A549 (cell line): ENCODE measurements around the gene ANO9. TPM values are rescaled to one million over a fixed set of nuclear protein-coding genes. Genes with fewer than 3 reads are reported as not detected.

Experiments
- ATAC-seq, 2 experiments: fragments of 200-7000 bp in 1 of 2; fragments of >200 bp in 1 of 2; cut with Nextera tagmentation in 1 of 2; cut with Tn5 transposase in 1 of 2; 3 replicates each; pipeline versions ENCODE4 v1.8.0 to v1.9.1; 2018 to 2020; ENCODE audit warnings: mild to moderate bottlenecking in 1 of 2, moderate library complexity in 1 of 2
- CTCF ChIA-PET: fragments of 300-600 bp; sonication (Branson Sonifier 250); formaldehyde crosslinking; extraction: SDS; loops from one replicate; lab custom pipeline; 2021; ENCODE audit warnings: antibody characterized with exemption, inconsistent platforms; lab: Yijun Ruan, JAX
- POLR2A ChIA-PET: fragments of 350-600 bp; formaldehyde crosslinking; extraction: SDS; loops from one replicate; lab custom pipeline; 2021; ENCODE audit warnings: antibody characterized with exemption, inconsistent platforms; lab: Yijun Ruan, JAX
- DNase-seq, 2 experiments: peaks; one replicate each; pipeline versions ENCODE4 v3.0.0 to v3.0.0-alpha.2; 2011 to 2016; ENCODE audit warnings: low read depth in 1 of 2, low spot score in 1 of 2
- FAIRE-seq: peaks from 2 replicates; lab custom pipeline; 2011; peaks lifted over from hg19 to GRCh38; lab: Jason Lieb, UNC
- H3K27ac ChIP-seq, 2 experiments: fragments of >200 bp; sonication (Bioruptor Twin); formaldehyde crosslinking; 3 replicates each; pipeline ENCODE4 v1.5.1; 2016 to 2017
- H3K4me1 ChIP-seq: fragments of >200 bp; sonication (Bioruptor Twin); formaldehyde crosslinking; 3 replicates; pipeline ENCODE4 v1.6.1; 2016
- H3K4me2 ChIP-seq: fragments of >200 bp; sonication (Bioruptor Twin); formaldehyde crosslinking; 3 replicates; pipeline ENCODE4 v1.6.1; 2016
- H3K4me3 ChIP-seq: fragments of >200 bp; sonication (Bioruptor Twin); formaldehyde crosslinking; 3 replicates; pipeline ENCODE4 v1.5.1; 2016
- H3K9me3 ChIP-seq: fragments of >200 bp; sonication (Bioruptor Twin); formaldehyde crosslinking; 3 replicates; pipeline ENCODE4 v1.6.1; 2016
- BHLHE40 ChIP-seq: IDR thresholded peaks from 2 replicates; pipeline ENCODE4 v1.6.1; 2012; ENCODE audit warnings: low read depth, low read length, inconsistent platforms
- CHD2 ChIP-seq: fragments of 150-350 bp; IDR thresholded peaks from 2 replicates; pipeline ENCODE4 v1.6.1; 2014; ENCODE audit warnings: low read length; ENCODE audit not compliant: partially characterized antibody
- EHMT2 ChIP-seq: fragments of 200-600 bp; sonication (generic); IDR thresholded peaks from 2 replicates; pipeline ENCODE4 v1.6.1; 2016; ENCODE audit warnings: antibody characterized with exemption, low read depth, mild to moderate bottlenecking, moderate library complexity
- EP300 ChIP-seq, 2 experiments: fragments of >200 bp; sonication (Bioruptor Twin); formaldehyde crosslinking; IDR thresholded peaks; 2 replicates in 1 of 2; 3 replicates in 1 of 2; pipeline ENCODE4 v1.6.1; 2016 to 2017
- FOSB ChIP-seq: fragments of 250-450 bp; sonication (Bioruptor Pico); IDR thresholded peaks from 2 replicates; pipeline ENCODE4 v1.5.0; 2020; ENCODE audit warnings: mild to moderate bottlenecking, moderate library complexity
- HEYL ChIP-seq: fragments of 250-450 bp; sonication (Bioruptor Pico); IDR thresholded peaks from 2 replicates; pipeline ENCODE4 v1.8.0; 2021; ENCODE audit warnings: mild to moderate bottlenecking, moderate library complexity
- HOXB13 ChIP-seq: fragments of 250-450 bp; sonication (Bioruptor Pico); IDR thresholded peaks from 2 replicates; pipeline ENCODE4 v1.5.0; 2020; ENCODE audit warnings: low read depth, mild to moderate bottlenecking, moderate library complexity
- MAFK ChIP-seq: fragments of 450-650 bp; IDR thresholded peaks from 2 replicates; pipeline ENCODE4 v1.6.1; 2014; ENCODE audit not compliant: partially characterized antibody
- MYC ChIP-seq: IDR thresholded peaks from 2 replicates; pipeline ENCODE4 v1.6.1; 2012; ENCODE audit warnings: mild to moderate bottlenecking, inconsistent platforms, low read length, improper control_type of control experiment, borderline replicate concordance
- NPAS2 ChIP-seq: fragments of 250-450 bp; sonication (Bioruptor Pico); IDR thresholded peaks from 2 replicates; pipeline ENCODE4 v1.8.0; 2022; ENCODE audit warnings: mild to moderate bottlenecking, moderate library complexity, borderline replicate concordance
- POLR2AphosphoS2 ChIP-seq: conservative IDR thresholded peaks from 2 replicates; pipeline ENCODE4 v1.6.1; 2012; ENCODE audit warnings: low read length, improper control_type of control experiment, inconsistent platforms
- RAD21 ChIP-seq, 2 experiments: fragments of >200 bp in 1 of 2; sonication (Bioruptor Twin) in 1 of 2; formaldehyde crosslinking in 1 of 2; IDR thresholded peaks in 1 of 2; conservative IDR thresholded peaks in 1 of 2; 2 replicates in 1 of 2; 3 replicates in 1 of 2; pipeline ENCODE4 v1.6.1; 2012 to 2018; ENCODE audit warnings: inconsistent platforms in 1 of 2
- RCOR1 ChIP-seq: fragments of 150-350 bp; IDR thresholded peaks from 2 replicates; pipeline ENCODE4 v1.6.1; 2014; ENCODE audit warnings: antibody characterized with exemption, low read length, low read depth
- RNF2 ChIP-seq: fragments of 200-600 bp; sonication (generic); IDR thresholded peaks from 2 replicates; pipeline ENCODE4 v1.6.1; 2016; ENCODE audit warnings: low read depth, mild to moderate bottlenecking, antibody characterized with exemption, moderate library complexity, borderline replicate concordance
- SMC3 ChIP-seq: fragments of >200 bp; sonication (Bioruptor Twin); formaldehyde crosslinking; IDR thresholded peaks from 3 replicates; pipeline ENCODE4 v1.6.1; 2018; ENCODE audit warnings: inconsistent platforms
- SREBF2 ChIP-seq: fragments of 450-650 bp; IDR thresholded peaks from 2 replicates; pipeline ENCODE4 v1.6.1; 2014; ENCODE audit warnings: mild to moderate bottlenecking, moderate library complexity
- ZC3H11A ChIP-seq: fragments of 450-650 bp; IDR thresholded peaks from 2 replicates; pipeline ENCODE4 v1.6.1; 2014; ENCODE audit warnings: antibody characterized with exemption, mild to moderate bottlenecking
- ZFP36 ChIP-seq: fragments of 450-650 bp; IDR thresholded peaks from 2 replicates; pipeline ENCODE4 v1.6.1; 2014; ENCODE audit warnings: borderline replicate concordance; ENCODE audit not compliant: partially characterized antibody
- ZSCAN20 ChIP-seq: fragments of 250-450 bp; sonication (Bioruptor Pico); IDR thresholded peaks from 2 replicates; pipeline ENCODE4 v1.8.0; 2022; ENCODE audit warnings: mild to moderate bottlenecking, moderate library complexity
- WGBS: methylation state at CpG from one replicate; pipeline ENCODE4 v1.1.6; 2017; ENCODE audit errors: missing lambda C conversion rate; 5-methylcytosine and 5-hydroxymethylcytosine counted together
- polyA plus RNA-seq, 4 experiments: library from polyadenylated mRNA; depleted of rRNA in 3 of 4; stranded (reverse); fragments of >200 nt; fragmentation: RNase III in 1 of 4; extraction: RNeasy Plus Mini Kit Qiagen cat#74134 plus additional on column Dnase treatment in 1 of 4; gene quantifications; 2 replicates in 3 of 4; 3 replicates in 1 of 4; pipeline ENCODE4 v1.2.3, GENCODE V29; 2011 to 2017
- TF ChIP-seq, protein P1 (sequence below): fragments of >200 bp; sonication (Bioruptor Twin); formaldehyde crosslinking; IDR thresholded peaks from 3 replicates; pipeline ENCODE4 v1.6.1; 2016
- TF ChIP-seq, protein P2 (sequence below): IDR thresholded peaks from 2 replicates; pipeline ENCODE4 v1.6.1; 2012
- TF ChIP-seq, protein P3 (sequence below): fragments of 250-450 bp; sonication (Bioruptor Pico); IDR thresholded peaks from 2 replicates; pipeline ENCODE4 v1.5.0; 2020; ENCODE audit warnings: low read depth, mild to moderate bottlenecking, moderate library complexity
- TF ChIP-seq, protein P4 (sequence below): fragments of >200 bp; sonication (Bioruptor Twin); formaldehyde crosslinking; IDR thresholded peaks from 2 replicates; pipeline ENCODE4 v1.6.1; 2016
- TF ChIP-seq, protein P5 (sequence below): fragments of >200 bp; sonication (Bioruptor Twin); formaldehyde crosslinking; IDR thresholded peaks from 3 replicates; pipeline ENCODE4 v1.5.1; 2016

The ANO9 gene
- polyA plus RNA-seq, 2 of the 4 experiments (the other 2 are of a cell fraction), result 0.50 to 0.66 TPM

DNA sequence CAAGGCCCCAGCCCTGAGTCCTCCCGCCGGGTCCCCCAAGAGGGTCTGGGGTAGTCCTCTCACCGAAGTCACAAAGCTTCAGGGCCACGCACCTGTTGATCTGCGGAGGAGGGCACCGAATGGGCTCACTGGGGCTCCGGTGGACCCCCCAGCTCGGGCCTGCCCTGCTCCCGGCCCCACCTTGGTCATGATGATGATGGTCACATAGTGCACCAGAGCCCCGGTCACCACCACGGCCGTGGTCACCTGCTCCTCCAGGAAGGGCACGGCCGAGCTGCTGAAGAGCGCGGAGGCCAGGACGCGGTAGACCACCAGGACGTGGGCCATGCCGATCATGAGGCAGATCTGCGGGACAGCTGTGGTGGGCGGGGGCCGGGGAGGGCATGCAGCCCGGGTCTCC, 13.5 kb downstream of the ANO9 start:
- TF ChIP-seq, protein P1, sequence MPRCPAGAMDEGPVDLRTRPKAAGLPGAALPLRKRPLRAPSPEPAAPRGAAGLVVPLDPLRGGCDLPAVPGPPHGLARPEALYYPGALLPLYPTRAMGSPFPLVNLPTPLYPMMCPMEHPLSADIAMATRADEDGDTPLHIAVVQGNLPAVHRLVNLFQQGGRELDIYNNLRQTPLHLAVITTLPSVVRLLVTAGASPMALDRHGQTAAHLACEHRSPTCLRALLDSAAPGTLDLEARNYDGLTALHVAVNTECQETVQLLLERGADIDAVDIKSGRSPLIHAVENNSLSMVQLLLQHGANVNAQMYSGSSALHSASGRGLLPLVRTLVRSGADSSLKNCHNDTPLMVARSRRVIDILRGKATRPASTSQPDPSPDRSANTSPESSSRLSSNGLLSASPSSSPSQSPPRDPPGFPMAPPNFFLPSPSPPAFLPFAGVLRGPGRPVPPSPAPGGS, result no peak
- TF ChIP-seq ZC3H11A (no peak), FOSB (no peak), HOXB13 (CRISPR knock-in tag) (no peak), SREBF2 (no peak), EHMT2 (no peak), RAD21 (conservative IDR thresholded peaks at IDR 0.05 in 1 of 2, IDR thresholded peaks at IDR 0.05 in 1 of 2) (no peak), SMC3 (no peak), BHLHE40 (no peak), ZSCAN20 (CRISPR knock-in tag) (no peak), POLR2AphosphoS2 (no peak), RCOR1 (no peak), MYC (no peak), CHD2 (no peak)
- TF ChIP-seq, protein P2, sequence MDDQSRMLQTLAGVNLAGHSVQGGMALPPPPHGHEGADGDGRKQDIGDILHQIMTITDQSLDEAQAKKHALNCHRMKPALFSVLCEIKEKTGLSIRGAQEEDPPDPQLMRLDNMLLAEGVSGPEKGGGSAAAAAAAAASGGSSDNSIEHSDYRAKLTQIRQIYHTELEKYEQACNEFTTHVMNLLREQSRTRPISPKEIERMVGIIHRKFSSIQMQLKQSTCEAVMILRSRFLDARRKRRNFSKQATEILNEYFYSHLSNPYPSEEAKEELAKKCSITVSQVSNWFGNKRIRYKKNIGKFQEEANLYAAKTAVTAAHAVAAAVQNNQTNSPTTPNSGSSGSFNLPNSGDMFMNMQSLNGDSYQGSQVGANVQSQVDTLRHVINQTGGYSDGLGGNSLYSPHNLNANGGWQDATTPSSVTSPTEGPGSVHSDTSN, result no peak
- TF ChIP-seq, protein P3, sequence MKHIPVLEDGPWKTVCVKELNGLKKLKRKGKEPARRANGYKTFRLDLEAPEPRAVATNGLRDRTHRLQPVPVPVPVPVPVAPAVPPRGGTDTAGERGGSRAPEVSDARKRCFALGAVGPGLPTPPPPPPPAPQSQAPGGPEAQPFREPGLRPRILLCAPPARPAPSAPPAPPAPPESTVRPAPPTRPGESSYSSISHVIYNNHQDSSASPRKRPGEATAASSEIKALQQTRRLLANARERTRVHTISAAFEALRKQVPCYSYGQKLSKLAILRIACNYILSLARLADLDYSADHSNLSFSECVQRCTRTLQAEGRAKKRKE, result no peak
- 84% methylated on average over 20 of the region's 24 CpGs for WGBS
- DNase-seq (no peak), FAIRE-seq (no peak), ATAC-seq (no peak)
- no peak overlapping the region for H3K27ac ChIP-seq
- H3K4me3 ChIP-seq, result no peak overlapping the region
- H3K4me1 ChIP-seq, result peaks cover 5% of the 10 kb centered on the region; the same call in 1 of the 3 replicates
- ChIA-PET CTCF (interaction anchor here (4.7 kb wide), 1 partner anchor 20 kb away, joined by 29 read pairs; no protein-coding TSS in a partner anchor), POLR2A (no interaction called here)
- H3K4me2 ChIP-seq, result no peak overlapping the region
- no peaks in the 10 kb centered on the region for H3K9me3 ChIP-seq

DNA sequence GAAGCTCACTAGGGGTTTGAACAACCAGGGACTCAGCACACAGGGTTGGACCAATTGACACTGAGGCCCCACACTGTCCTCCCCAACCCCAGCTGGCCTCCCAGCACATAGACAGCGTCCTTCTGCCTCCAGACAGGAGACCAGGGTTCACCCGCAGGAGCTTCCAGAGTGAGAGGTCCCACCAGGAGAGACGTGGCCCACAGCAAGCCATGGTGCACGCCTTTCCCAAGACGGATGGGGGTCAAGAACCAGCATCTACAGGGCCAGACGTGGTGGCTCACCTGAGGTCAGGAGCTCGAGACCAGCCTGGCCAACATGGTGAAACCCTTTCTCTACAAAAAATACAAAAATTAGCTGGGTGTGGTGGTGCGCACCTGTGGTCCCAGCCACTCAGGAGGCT, 15.0 kb downstream of the ANO9 start:
- Histone ChIP-seq H3K4me3 (no peak overlapping the region), H3K4me2 (no peak overlapping the region), H3K9me3 (no peaks in the 10 kb centered on the region), H3K27ac (no peak overlapping the region), H3K4me1 (peaks cover 1% of the 10 kb centered on the region; the same call in 1 of the 3 replicates)
- WGBS, result 74% methylated on average over 8 of the region's 8 CpGs
- ATAC-seq (no peak), DNase-seq (no peak), FAIRE-seq (no peak)
- POLR2A ChIA-PET, result interaction anchor here (1.7 kb wide), 1 partner anchor 21 kb away, joined by 4 read pairs; no protein-coding TSS in a partner anchor
- TF ChIP-seq MAFK (no peak), NPAS2 (CRISPR knock-in tag) (no peak), ZFP36 (no peak), HEYL (no peak), RNF2 (no peak), EP300 (IDR thresholded peaks at IDR 0.05) (no peak), FOSB (no peak), EHMT2 (no peak)
- TF ChIP-seq, protein P4, sequence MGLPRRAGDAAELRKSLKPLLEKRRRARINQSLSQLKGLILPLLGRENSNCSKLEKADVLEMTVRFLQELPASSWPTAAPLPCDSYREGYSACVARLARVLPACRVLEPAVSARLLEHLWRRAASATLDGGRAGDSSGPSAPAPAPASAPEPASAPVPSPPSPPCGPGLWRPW, result no peak
- TF ChIP-seq, protein P3, result no peak
- TF ChIP-seq, protein P2, result no peak
- TF ChIP-seq, protein P5, sequence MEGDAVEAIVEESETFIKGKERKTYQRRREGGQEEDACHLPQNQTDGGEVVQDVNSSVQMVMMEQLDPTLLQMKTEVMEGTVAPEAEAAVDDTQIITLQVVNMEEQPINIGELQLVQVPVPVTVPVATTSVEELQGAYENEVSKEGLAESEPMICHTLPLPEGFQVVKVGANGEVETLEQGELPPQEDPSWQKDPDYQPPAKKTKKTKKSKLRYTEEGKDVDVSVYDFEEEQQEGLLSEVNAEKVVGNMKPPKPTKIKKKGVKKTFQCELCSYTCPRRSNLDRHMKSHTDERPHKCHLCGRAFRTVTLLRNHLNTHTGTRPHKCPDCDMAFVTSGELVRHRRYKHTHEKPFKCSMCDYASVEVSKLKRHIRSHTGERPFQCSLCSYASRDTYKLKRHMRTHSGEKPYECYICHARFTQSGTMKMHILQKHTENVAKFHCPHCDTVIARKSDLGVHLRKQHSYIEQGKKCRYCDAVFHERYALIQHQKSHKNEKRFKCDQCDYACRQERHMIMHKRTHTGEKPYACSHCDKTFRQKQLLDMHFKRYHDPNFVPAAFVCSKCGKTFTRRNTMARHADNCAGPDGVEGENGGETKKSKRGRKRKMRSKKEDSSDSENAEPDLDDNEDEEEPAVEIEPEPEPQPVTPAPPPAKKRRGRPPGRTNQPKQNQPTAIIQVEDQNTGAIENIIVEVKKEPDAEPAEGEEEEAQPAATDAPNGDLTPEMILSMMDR, result no peak
- CTCF ChIA-PET, result interaction anchor here (1.1 to 4.7 kb wide), 2 partner anchors 8 to 22 kb away, joined by 3 to 29 read pairs; no protein-coding TSS in a partner anchor
